Fibroblast of the aortic adventitia (primary cell): Measurements from ENCODE around the gene STK38. TPM values are rescaled to one million over a fixed set of nuclear protein-coding genes. Genes with fewer than 3 reads are reported as not detected.

Experiments
- DNase-seq: peaks from one replicate; pipeline ENCODE4 v3.0.0-alpha.2; 2010; ENCODE audit warnings: low read depth
- H3K4me3 ChIP-seq: 2 replicates; pipeline ENCODE4 v1.5.1; 2011; ENCODE audit warnings: low read depth, mild to moderate bottlenecking, control low read depth, low read length, moderate library complexity
- total RNA-seq: library from RNA; depleted of rRNA; stranded (reverse); fragments of >200 nt; gene quantifications from 2 replicates; pipeline ENCODE4 v1.2.3, GENCODE V29; 2012; ENCODE audit warnings: low replicate concordance
- TF ChIP-seq, protein P1 (sequence below): IDR thresholded peaks from 2 replicates; pipeline ENCODE4 v1.5.1; 2011; ENCODE audit warnings: mild to moderate bottlenecking, low read length, control low read depth, inconsistent platforms; ENCODE audit not compliant: insufficient read depth

Gene STK38
- total RNA-seq, 1 donor = 34.3 TPM

DNA sequence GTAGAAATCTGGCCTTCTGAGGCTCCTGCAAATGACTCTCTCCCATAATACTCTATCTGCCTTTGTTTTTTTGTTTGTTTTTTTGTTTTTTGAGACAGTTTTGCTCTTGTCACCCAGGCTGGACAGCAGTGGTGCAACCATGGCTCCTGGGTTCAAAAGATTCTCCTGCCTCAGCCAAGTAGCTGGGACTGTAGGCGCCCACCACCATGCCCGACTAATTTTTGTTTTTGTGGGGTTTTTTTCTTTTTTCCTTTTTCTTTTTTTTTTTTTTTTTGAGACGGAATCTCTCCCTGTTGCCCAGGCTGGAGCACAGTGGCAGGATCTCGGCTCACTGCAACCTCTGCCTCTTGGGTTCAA, 16.6 kb upstream of the STK38 start:
- H3K4me3 ChIP-seq = no peak overlapping the region
- DNase-seq = no peak
- TF ChIP-seq, protein P1, sequence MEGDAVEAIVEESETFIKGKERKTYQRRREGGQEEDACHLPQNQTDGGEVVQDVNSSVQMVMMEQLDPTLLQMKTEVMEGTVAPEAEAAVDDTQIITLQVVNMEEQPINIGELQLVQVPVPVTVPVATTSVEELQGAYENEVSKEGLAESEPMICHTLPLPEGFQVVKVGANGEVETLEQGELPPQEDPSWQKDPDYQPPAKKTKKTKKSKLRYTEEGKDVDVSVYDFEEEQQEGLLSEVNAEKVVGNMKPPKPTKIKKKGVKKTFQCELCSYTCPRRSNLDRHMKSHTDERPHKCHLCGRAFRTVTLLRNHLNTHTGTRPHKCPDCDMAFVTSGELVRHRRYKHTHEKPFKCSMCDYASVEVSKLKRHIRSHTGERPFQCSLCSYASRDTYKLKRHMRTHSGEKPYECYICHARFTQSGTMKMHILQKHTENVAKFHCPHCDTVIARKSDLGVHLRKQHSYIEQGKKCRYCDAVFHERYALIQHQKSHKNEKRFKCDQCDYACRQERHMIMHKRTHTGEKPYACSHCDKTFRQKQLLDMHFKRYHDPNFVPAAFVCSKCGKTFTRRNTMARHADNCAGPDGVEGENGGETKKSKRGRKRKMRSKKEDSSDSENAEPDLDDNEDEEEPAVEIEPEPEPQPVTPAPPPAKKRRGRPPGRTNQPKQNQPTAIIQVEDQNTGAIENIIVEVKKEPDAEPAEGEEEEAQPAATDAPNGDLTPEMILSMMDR = no peak

DNA sequence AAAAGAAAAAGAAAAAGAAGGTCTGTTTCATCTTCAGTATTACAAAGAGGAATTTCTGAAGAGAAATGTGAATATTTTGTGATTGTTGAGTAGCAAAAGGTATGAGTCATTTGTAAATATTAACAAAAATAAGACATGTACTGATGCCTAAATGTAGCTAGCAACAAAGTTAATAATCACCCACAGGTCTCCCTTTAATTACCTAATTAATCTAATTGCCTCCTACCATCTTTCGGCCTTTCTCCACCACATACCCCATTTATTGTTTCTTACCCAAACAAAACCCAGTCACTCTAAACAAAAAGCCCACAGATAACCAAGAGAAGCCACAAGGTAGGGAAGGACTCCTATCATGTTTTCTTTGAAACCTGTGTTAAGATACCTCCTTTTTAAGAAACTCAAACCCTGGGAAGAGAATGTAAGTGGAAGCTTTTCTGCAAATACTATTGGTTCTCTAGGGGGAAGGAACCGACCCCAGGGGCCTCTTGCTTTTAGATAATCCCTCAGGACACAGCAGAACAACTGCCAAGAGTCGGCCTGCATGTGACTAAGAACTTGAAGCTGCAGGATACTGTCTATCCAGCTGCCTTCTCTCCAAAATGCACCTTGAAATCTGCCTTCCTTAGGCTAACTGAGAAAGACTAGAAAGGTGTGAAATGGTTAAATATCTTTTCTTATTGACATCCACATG, 16.1 kb upstream of the STK38 start:
- peak; percentile 50 for DNase-seq
- TF ChIP-seq, protein P1 = no peak
- no peak overlapping the region for H3K4me3 ChIP-seq

DNA sequence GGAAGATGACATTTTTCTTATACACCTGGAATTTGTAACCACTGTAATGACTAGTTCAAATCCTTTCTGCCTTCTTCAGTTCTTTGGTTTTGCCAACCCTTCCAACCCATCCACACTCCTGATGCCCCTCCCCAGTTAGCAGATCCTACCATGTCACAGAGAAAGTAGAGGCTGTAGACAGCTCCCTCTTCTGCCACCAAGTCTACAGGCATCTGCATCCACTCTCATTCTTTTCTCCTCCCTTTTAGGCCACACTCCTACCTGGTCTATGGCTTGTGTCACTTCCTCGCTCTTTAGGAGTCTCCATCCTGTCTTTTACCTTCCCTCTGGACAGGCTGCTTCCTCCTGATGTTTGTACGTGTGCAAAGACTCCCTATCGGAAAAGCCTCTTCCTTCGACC, 13.5 kb upstream of the STK38 start:
- TF ChIP-seq, protein P1 = no peak

DNA sequence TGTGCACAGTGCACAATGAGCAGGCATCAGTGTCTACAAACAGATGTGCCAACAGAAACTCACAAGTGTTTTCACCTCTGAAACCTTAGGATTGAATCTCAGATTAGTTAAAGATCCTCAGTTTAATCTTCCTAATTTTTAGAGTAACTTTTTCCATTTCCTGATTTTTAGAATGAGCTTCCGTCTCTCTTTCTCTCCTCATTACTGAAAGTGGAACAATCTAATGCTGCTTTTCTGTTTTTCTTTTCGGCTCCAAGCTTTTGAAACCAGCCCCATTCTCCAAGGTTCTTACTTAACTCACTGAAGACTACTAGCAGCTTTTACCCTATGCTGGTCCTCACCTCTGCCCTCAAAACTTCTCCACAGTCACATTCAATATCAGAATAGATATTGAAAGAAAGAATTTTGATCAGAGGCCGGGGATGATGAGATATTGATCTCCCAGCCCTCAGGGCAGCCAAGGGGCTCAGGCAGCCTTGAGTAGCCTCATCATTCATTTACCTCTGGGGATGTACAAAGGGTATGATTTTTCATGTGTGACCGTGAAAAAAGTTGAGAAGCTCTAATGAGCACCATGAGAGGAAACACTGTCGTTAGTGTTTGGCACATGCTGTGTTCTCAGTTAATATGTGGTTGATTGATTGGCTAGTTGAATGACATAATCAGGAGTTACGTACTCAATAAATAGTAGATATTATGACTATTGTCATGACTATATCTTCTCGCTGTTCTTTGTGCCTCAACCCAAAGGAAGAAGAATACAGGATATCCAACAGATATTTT, 11.9 kb upstream of the STK38 start:
- no peak for DNase-seq
- H3K4me3 ChIP-seq = no peak overlapping the region
- TF ChIP-seq, protein P1 = no peak

More for the DNA sequence above, 13.5 kb upstream of the STK38 start:
- H3K4me3 ChIP-seq = no peak overlapping the region
- no peak for DNase-seq

DNA sequence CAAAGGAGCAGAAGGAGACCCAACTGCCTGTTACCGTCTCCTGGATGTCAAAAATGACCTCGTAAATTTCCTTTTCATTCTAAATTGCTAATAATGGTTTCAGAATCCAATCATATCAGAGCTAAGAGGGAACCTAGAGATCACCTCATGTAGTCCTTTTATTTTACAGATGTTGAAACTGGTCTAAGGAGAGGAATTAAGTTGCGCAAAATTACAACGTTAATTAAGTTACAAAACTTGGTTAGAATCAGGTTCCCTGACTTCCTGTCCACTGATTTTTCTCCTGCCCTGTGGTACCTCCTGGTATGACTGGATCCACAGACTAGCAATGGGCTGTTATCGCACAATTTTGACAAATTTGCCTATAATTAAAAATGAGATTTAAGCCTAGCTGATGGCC, 9.0 kb upstream of the STK38 start:
- H3K4me3 ChIP-seq = no peak overlapping the region
- no peak for DNase-seq
- TF ChIP-seq, protein P1 = no peak

DNA sequence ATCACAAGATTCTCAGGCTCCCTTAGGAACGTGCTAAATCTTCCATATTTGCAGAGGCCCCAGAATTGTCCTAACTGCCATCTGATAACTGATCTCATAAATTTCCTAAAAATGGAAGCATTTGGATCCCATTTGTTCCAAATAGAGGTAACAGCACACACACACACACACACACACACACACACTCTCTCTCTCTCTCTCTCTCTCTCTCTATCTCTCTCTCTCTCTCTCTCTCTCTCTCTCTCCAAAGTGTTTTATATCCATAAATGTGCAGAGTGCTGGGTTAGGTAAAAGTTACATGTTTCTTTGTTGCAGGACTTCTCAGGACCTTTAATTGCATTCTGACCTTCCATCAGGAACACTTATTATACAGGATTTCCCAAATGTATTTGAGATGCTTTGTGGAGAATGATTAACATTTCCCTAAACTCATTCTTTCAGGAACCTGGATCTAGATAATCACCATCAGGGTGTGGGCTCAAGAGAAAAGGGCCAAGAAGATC, 8.5 kb upstream of the STK38 start:
- no peak overlapping the region for H3K4me3 ChIP-seq
- TF ChIP-seq, protein P1 = no peak
- no peak for DNase-seq
